ENCODE results near the gene RBM38. TPM values are rescaled to one million over a fixed set of nuclear protein-coding genes. Genes with fewer than 3 reads are reported as not detected.

Gene RBM38
- total RNA-seq, 1 donor from 2014 or later: 26.6 TPM

- H3K9ac ChIP-seq: no peak overlapping the region
- no peak overlapping the region for H3K27ac ChIP-seq
- no peak overlapping the region for H3K4me3 ChIP-seq
Measured at GRCh38 chr20:57408131-57408530, 16.9 kb downstream of the RBM38 start.

GRCh38 chr20:57408536-57409233, 17.5 kb downstream of the RBM38 start:
- Mint-ChIP-seq H3K27ac (no peak overlapping the region), H3K27me3 (ENCODE audit: insufficient read depth, low read depth) (no peaks in the 10 kb centered on the region), H3K36me3 (peaks cover 4% of the 10 kb centered on the region), H3K9me3 (no peaks in the 10 kb centered on the region), H3K4me1 (peaks cover 23% of the 10 kb centered on the region), H3K4me3 (no peak overlapping the region)
- H2AFZ ChIP-seq (replicated peaks): no peak overlapping the region
- no peak overlapping the region for H3K4me2 ChIP-seq
- DNase-seq (ENCODE audit: low spot score): no peak
- TF ChIP-seq EZH2 (IDR thresholded peaks at IDR 0.05) (no peak), EZH2phosphoT487 (IDR thresholded peaks at IDR 0.05) (no peak), CTCF (IDR thresholded peaks at IDR 0.05) (no peak)
- H3K27ac ChIP-seq: no peak overlapping the region
- no peaks in the 10 kb centered on the region for H3K36me3 ChIP-seq
- no peaks in the 10 kb centered on the region for H3K79me2 ChIP-seq (ENCODE audit: low read depth)
- no peak overlapping the region for H3K9ac ChIP-seq
- H3K4me3 ChIP-seq: no peak overlapping the region
- H3K9me3 ChIP-seq (ENCODE audit: low read depth): no peaks in the 10 kb centered on the region
- no peaks in the 10 kb centered on the region for H3K27me3 ChIP-seq
- peaks cover 5% of the 10 kb centered on the region for H4K20me1 ChIP-seq (ENCODE audit: low read depth)
- H3F3A ChIP-seq (ENCODE audit: low read depth): peaks cover 13% of the 10 kb centered on the region
- no peaks in the 10 kb centered on the region for H3K4me1 ChIP-seq

More at GRCh38 chr20:57408131-57408530, 16.9 kb downstream of the RBM38 start:
- H3K9me3 ChIP-seq (ENCODE audit: low read depth): no peaks in the 10 kb centered on the region
- H2AFZ ChIP-seq (replicated peaks): no peak overlapping the region
- no peaks in the 10 kb centered on the region for H3K27me3 Mint-ChIP-seq (ENCODE audit: insufficient read depth, low read depth)
- no peak overlapping the region for H3K4me2 ChIP-seq
- H3K36me3 ChIP-seq: no peaks in the 10 kb centered on the region
- H3K79me2 ChIP-seq (ENCODE audit: low read depth): no peaks in the 10 kb centered on the region
- no peak for DNase-seq (ENCODE audit: low spot score)
- H3K27me3 ChIP-seq: no peaks in the 10 kb centered on the region
- TF ChIP-seq EZH2 (IDR thresholded peaks at IDR 0.05) (no peak), CTCF (IDR thresholded peaks at IDR 0.05) (no peak), EZH2phosphoT487 (IDR thresholded peaks at IDR 0.05) (no peak)
- H3K9me3 Mint-ChIP-seq: no peaks in the 10 kb centered on the region
- peaks cover 23% of the 10 kb centered on the region for H3K4me1 Mint-ChIP-seq
- peaks cover 4% of the 10 kb centered on the region for H3K36me3 Mint-ChIP-seq
- no peaks in the 10 kb centered on the region for H3K4me1 ChIP-seq
- peaks cover 13% of the 10 kb centered on the region for H3F3A ChIP-seq (ENCODE audit: low read depth)
- H4K20me1 ChIP-seq (ENCODE audit: low read depth): peaks cover 5% of the 10 kb centered on the region
- H3K4me3 Mint-ChIP-seq: no peak overlapping the region
- peak overlapping the region; percentile 69 for H3K27ac Mint-ChIP-seq

- Mint-ChIP-seq H3K27ac (no peak overlapping the region), H3K27me3 (ENCODE audit: insufficient read depth, low read depth) (no peaks in the 10 kb centered on the region), H3K4me1 (peaks cover 23% of the 10 kb centered on the region), H3K36me3 (peaks cover 4% of the 10 kb centered on the region), H3K4me3 (no peak overlapping the region), H3K9me3 (no peaks in the 10 kb centered on the region)
- no peak for DNase-seq (ENCODE audit: low spot score)
- H3K9ac ChIP-seq: no peak overlapping the region
- TF ChIP-seq EZH2phosphoT487 (IDR thresholded peaks at IDR 0.05): no peak
- no peak for TF ChIP-seq CTCF (IDR thresholded peaks at IDR 0.05)
- TF ChIP-seq EZH2 (IDR thresholded peaks at IDR 0.05): no peak
- H2AFZ ChIP-seq (replicated peaks): no peak overlapping the region
- no peaks in the 10 kb centered on the region for H3K4me1 ChIP-seq
- H3K4me3 ChIP-seq: no peak overlapping the region
- H3K27ac ChIP-seq: peak overlapping the region; percentile 20
- H3K9me3 ChIP-seq (ENCODE audit: low read depth): no peaks in the 10 kb centered on the region
- H3K79me2 ChIP-seq (ENCODE audit: low read depth): no peaks in the 10 kb centered on the region
- H3K27me3 ChIP-seq: no peaks in the 10 kb centered on the region
- H3K36me3 ChIP-seq: no peaks in the 10 kb centered on the region
- no peak overlapping the region for H3K4me2 ChIP-seq
- H4K20me1 ChIP-seq (ENCODE audit: low read depth): peaks cover 5% of the 10 kb centered on the region
- H3F3A ChIP-seq (ENCODE audit: low read depth): peaks cover 13% of the 10 kb centered on the region
Measured at GRCh38 chr20:57409316-57409671, 18.1 kb downstream of the RBM38 start.

Data from neural progenitor cell (in vitro differentiated cells).